Mucosa of descending colon (tissue), 3 donors: ENCODE data around the gene CTNNAL1. TPM values are rescaled to one million over a fixed set of nuclear protein-coding genes. Genes with fewer than 3 reads are reported as not detected.
A peak's percentile ranks its signal among the peaks of the same experiment; 100 is the strongest.

Experiments
- ATAC-seq: fragments of 200-7000 bp; cut with Tn5 transposase; one replicate; pipeline ENCODE4 v1.9.1; 2020; ENCODE audit warnings: mild to moderate bottlenecking, moderate library complexity
- DNase-seq, 3 donors: peaks; one replicate each; pipeline ENCODE4 v3.0.0-alpha.2; 2020
- H3K36me3 ChIP-seq: fragments of 200-600 bp; one replicate; pipeline ENCODE4 v1.8.0; 2021; ENCODE audit warnings: low read depth, mild to moderate bottlenecking
- H3K4me1 ChIP-seq: fragments of 200-600 bp; one replicate; pipeline ENCODE4 v1.8.0; 2021; ENCODE audit warnings: low read depth, mild to moderate bottlenecking
- H3K4me3 ChIP-seq: fragments of 200-600 bp; one replicate; pipeline ENCODE4 v1.8.0; 2021; ENCODE audit warnings: mild to moderate bottlenecking
- H3K9me3 ChIP-seq: fragments of 200-600 bp; one replicate; pipeline ENCODE4 v1.8.0; 2021; ENCODE audit warnings: mild to moderate bottlenecking
- CTCF ChIP-seq: fragments of 200-600 bp; IDR thresholded peaks from one replicate; pipeline ENCODE4 v1.8.0; 2022; ENCODE audit warnings: antibody characterized with exemption, mild to moderate bottlenecking
- intact Hi-C, 2 donors: fragments of 100-400 bp; cut with DNase I in 1 of 2; cut with micrococcal nuclease in 1 of 2; formaldehyde crosslinking; loops; one replicate each; pipeline versions ENCODE4 v1.11.0 to v1.11.1; 2022; cut with DNase I, micrococcal nuclease
- total RNA-seq, 3 donors: library from RNA; stranded (reverse); fragmentation: NEBNext Ultra II Directional in 2 of 3; extraction: Animal tissue kit (Norgen Biotek cat#: 25700) in 2 of 3; gene quantifications; one replicate each; pipeline versions ENCODE4 v1.2.1 to v1.2.4, GENCODE V29; 2021 to 2023
- donor health status: DM: no; HTN: no; CAD: no; lungs with moderate emphysema.
- donor health status: DM: no; HTN: no; CAD: no.
- donor health status: DM: no; HTN: yes; CAD: no.

Gene CTNNAL1
- total RNA-seq, 3 donors from 2014 or later, result 8.3 to 21.9 (median 15.6) TPM

- Histone ChIP-seq H3K9me3 (no peaks in the 10 kb centered on the region), H3K36me3 (no peaks in the 10 kb centered on the region), H3K4me1 (no peaks in the 10 kb centered on the region), H3K4me3 (no peak overlapping the region)
- no peak for ATAC-seq
- DNase-seq, result no peak
- no peak for TF ChIP-seq CTCF
- intact Hi-C loops, result no loop called here
These were observed 4.2 kb upstream of the CTNNAL1 start for GRCh38 chr9:109017493-109017892.

GRCh38 chr9:109017061-109017460 lies 3.8 kb upstream of the CTNNAL1 start:
- Histone ChIP-seq H3K4me1 (peaks cover 3% of the 10 kb centered on the region), H3K9me3 (no peaks in the 10 kb centered on the region), H3K36me3 (no peaks in the 10 kb centered on the region), H3K4me3 (no peak overlapping the region)
- intact Hi-C loops, result no loop called here
- TF ChIP-seq CTCF, result no peak
- DNase-seq, result no peak
- ATAC-seq, result no peak

- intact Hi-C loops, result no loop called here
These were observed 2.8 kb upstream of the CTNNAL1 start for GRCh38 chr9:109016132-109016531.

GRCh38 chr9:109014608-109015280 lies 1.4 kb upstream of the CTNNAL1 start:
- H3K36me3 ChIP-seq, result no peaks in the 10 kb centered on the region
- peaks cover 6% of the 10 kb centered on the region for H3K4me1 ChIP-seq
- intact Hi-C loops, result no loop called here
- H3K4me3 ChIP-seq, result no peak overlapping the region
- DNase-seq, result no peak
- ATAC-seq, result no peak
- H3K9me3 ChIP-seq, result no peaks in the 10 kb centered on the region
- TF ChIP-seq CTCF, result no peak

More at GRCh38 chr9:109016132-109016531, 2.8 kb upstream of the CTNNAL1 start:
- ATAC-seq (no peak), DNase-seq (no peak)
- no peak for TF ChIP-seq CTCF
- peaks cover 6% of the 10 kb centered on the region for H3K4me1 ChIP-seq
- no peaks in the 10 kb centered on the region for H3K9me3 ChIP-seq
- H3K36me3 ChIP-seq, result no peaks in the 10 kb centered on the region
- no peak overlapping the region for H3K4me3 ChIP-seq

- no peak for TF ChIP-seq CTCF
- DNase-seq (peak in 2 of 3 donors; percentile 22 to 27), ATAC-seq (no peak)
- H3K36me3 ChIP-seq, result no peaks in the 10 kb centered on the region
- H3K4me3 ChIP-seq, result no peak overlapping the region
- intact Hi-C loops, result no loop called here
- peaks cover 6% of the 10 kb centered on the region for H3K4me1 ChIP-seq
- H3K9me3 ChIP-seq, result no peaks in the 10 kb centered on the region
These were observed 644 bp upstream of the CTNNAL1 start for GRCh38 chr9:109013679-109014607.
